HG03095 (cell line): ENCODE results near the gene MRGPRD.

Experiments used
- ATAC-seq: cut with Tn5 transposase; IDR thresholded peaks from one replicate; pipeline ENCODE4 v1.9.1; 2021; ENCODE audit warnings: moderate library complexity; ENCODE audit not compliant: unreplicated experiment

The MRGPRD gene

DNA sequence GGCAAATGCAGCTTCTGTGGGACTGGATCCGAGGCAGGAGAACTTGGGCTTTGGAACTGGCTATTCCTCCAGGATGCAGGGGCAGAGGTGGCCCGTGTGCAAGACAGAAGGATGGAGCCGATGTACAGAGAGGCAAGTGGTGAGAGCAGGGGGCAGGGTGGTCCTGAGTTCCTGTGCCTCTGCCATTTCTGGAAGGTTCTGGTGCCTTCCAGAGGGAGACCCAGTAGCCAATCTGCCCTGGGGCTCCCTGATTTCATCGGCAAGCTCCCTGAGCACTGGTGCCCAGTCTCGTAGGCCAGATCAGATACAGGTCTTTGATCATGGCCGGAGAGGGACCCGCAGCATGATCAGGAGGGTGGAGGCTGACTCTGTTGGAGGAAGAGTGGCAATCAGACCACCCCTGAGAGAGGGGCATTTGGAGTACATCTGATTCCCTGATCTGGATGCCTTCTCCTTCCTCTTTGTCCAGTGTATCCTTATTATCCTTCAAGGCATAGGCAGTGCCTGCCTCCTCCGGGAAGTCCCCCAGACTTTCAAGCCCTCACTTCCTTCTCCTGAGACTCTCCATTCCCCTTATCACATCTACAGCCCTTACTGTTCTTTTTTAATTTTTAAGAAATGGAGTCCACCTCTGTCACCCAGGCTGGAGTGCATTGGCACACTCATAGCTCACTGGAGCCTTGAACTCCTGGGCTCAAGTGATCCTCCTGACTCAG lies 9.7 kb downstream of the MRGPRD start:
- no peak for ATAC-seq

- no peak for ATAC-seq
Measured at GRCh38 chr11:68969386-68969785, 11.4 kb downstream of the MRGPRD start.

- ATAC-seq = no peak
Measured at GRCh38 chr11:68968306-68969250, 12.2 kb downstream of the MRGPRD start.

- no peak for ATAC-seq
Measured at GRCh38 chr11:68966894-68967780, 13.6 kb downstream of the MRGPRD start.

DNA sequence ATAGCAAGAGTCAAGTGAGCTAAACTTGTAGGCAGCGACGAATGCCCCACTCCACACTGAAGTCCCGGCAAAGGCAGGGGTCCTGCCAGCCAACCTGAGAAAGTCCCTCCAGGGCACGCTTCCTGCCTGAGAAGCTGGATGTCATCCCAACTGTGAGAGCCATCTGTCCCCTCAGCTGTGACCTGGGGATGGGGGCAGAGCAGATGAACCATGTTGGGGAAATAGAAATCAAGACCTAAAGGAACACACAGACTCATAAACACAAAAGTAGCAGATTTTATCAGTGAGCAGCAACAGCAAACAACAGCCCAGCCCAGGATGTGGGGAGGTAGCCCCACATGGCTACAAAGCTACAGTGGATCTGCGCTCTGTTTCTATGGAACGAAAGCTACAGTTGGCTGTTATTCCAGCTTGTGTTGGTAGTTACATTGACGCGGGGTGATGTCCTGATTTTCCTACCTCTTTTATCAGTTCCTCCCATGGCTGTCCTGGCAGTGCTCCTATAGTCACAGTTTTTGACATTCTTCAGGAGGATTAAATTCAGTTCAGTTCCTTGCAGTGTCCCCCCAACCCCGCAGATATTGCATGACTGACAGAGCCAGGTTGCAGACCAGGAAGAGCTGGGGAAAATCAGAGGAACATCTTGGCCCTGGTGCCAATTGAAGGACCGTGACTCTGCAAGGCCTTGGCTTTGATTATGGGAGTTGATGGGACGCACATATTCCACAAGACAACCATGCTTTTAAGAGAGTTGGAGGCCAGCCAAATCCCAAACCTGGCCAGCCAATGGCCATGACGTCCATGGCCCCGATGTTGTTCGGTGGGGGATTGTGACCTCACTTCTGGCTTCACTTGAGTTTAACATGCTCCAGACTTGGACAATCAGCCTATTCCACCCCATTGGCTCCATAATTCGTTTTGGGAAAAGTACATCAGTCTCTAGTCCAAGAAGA lies 14.6 kb downstream of the MRGPRD start:
- no peak for ATAC-seq

DNA sequence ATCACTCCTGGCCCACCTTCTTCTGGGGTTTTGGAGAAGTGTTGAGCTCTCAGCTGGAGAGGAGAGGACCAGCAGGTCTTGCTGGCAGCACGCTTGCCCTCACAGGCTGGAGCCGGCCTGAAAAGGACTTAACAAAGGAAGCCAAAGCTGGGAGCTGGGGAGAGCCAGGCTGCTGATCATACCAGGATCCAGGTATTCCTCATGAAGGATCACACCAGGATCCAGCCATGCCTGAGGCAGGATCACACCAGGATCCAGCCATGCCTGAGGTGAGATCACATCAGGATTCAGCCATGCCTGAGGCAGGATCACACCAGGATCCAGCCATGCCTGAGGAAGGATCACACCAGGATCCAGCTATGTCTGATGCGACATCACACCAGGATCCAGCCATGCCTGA lies 17.0 kb downstream of the MRGPRD start:
- ATAC-seq = no peak

- no peak for ATAC-seq
Measured at GRCh38 chr11:68962527-68963250, 18.1 kb downstream of the MRGPRD start.

DNA sequence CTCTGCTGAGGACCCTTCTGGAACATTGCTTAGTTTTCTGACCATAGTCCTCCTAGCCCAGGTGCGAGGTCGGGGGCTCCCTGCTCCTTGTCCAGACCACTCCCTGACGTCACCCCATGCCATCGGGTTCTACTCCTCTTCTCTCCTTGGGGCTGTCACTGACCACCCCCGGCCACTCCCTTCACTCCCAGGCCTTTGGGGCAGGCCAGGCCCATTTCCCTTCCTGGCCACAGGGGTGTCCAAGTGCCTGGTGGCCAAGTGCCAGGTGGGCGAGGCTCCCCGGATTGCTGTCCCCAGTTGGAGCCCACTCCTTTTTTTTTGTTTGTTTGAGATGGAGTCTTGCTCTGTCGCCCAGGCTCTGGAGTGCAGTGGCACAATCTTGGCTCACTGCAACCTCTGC lies 19.5 kb downstream of the MRGPRD start:
- ATAC-seq = no peak

DNA sequence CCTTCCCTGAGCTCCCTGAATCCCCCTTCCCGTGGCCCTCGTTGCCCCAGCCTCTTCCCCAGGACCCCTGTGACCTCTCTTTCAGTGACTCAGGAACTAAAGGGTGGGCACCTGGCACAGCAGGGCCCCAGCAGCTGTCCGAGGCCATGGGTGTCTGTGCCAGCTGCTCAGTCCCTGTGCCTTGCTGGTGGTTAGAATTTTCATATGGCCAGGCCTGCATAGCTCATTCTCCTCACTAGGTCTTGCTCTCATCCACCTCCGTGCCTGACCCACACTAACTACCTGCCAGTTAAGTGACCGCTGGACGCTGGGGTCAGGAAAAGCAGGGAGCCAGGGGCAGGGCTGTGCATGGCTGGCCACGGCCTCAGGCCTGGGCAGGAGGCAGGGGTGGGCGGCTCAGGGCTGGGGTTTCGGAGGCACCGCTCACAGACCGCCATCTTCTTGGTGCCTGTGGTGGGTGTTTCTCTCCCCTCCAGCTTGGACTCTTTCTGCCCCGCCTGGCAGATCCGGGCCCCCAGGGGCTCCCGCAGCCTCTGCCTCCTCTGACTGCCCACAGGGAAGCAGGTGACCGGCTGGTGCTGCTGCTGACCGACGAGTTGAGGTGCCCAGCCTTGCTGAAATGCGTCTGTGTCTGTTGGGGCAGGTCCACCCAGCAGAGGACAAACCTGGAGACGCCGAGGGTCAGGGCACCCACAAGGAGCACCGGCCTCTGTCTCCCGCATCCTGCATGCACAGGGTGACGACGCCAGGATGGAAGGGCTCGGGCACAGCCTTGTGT lies 20.3 kb downstream of the MRGPRD start:
- ATAC-seq = no peak

DNA sequence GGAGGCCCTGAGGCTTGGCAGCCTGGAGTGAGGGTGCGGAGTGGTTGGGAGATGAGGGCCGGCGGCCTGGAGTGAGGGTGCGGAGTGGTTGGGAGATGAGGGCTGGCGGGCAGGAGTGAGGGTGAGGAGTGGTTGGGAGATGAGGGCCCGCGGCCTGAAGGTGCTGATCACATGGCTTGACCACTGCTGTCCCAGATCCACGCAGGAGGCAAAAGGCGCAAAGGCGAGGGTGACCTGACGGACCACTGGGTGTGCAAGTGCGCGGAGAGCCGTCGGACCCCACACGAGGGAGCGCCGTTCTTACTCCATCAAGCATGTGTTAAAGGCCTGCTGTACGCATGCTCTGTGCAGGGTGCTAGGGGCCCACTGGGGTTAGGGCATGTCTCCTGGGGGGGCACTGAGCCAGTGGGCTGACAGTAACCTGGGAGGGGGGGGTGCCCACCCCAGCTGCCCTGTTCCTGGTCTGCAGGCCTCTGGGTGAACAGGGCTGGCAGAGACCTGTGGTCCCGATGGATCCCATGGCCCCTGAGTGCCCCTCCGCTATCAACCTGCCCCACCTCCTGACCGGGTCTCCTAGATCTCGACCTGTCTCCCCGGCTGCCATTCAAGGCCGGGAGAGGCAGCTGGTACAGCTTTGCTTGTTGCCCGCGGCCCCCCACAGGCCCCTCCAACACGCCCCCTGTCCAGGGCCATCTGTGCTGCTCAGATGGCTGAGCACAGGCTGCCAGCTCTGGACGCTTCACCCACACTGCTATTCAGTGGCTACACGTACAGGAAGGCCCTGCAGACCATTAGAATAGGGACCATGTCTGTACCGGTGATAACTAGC lies 21.1 kb downstream of the MRGPRD start:
- ATAC-seq = no peak

- no peak for ATAC-seq
Measured at GRCh38 chr11:68958211-68958610, 22.6 kb downstream of the MRGPRD start.

- no peak for ATAC-seq
Measured at GRCh38 chr11:68956547-68957254, 24.1 kb downstream of the MRGPRD start.

DNA sequence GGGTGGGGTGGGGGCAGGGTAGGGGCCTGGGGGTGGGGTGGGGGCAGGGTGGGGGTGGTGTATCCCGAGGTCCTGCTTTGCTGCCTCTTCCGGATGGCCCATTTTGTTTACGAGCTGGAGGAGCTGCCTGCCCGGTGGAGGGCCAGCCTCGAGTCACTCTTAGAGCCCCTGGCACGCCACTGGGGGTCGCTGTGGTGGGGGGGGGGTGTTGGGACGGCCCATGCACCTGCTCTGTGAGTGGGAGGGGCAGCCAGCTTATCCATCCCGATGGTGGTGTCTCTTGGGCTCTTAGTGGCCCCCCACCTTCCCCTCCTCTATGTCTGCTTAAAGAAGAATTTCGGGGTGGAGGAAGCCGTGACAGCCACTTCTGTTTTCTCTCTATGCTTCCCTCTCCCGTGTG lies 24.6 kb downstream of the MRGPRD start:
- ATAC-seq = no peak

DNA sequence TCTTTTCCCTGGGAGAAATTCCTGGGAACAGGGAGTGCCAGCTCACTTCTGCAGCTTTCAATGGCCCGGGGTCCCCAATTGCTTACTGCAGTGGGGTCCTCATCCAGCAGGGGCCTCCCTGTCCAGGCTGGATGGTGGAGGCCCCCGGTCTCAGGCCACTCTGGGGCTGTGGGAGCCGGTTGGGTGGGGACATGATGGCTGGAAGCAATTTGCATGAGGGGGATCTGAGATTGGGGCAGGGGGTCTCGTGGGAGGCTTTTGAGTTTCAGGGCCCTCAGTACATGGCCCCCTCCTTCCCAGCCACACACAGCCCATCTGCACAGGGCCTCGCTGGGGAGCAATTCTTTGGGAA lies 25.2 kb downstream of the MRGPRD start:
- ATAC-seq = no peak

- ATAC-seq = no peak
Measured at GRCh38 chr11:68954836-68955606, 25.8 kb downstream of the MRGPRD start.

DNA sequence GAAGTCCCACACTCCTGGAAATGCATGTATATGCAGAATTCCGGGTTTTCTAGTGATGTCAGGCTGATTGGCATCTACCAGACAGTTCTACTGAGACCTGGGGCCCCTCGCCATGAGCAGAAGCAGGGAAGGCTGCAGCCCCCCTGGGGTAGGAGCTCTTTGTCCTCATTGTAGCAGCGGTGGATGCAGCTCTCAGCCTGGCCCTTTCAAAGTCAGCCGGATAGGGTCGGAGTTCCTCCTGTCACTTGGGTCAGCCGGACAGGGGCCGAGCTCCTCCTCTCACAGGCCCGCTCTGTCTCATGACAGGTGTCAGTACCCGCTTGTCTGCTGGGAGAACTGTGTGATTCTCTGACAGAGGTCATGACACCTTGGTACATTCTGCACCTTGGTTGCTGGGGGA lies 30.0 kb downstream of the MRGPRD start:
- no peak for ATAC-seq
